CD4-positive, alpha-beta T cell treated with Interleukin-4 for 4 hours (primary cell): ENCODE results near the gene CACNA1C.

Source experiments
- DNase-seq: peaks from one replicate; pipeline ENCODE4 v3.0.0-alpha.2; 2020

Gene CACNA1C

GRCh38 chr12:2332236-2332635 is 279.4 kb downstream of the CACNA1C start:
- no peak for DNase-seq

DNA sequence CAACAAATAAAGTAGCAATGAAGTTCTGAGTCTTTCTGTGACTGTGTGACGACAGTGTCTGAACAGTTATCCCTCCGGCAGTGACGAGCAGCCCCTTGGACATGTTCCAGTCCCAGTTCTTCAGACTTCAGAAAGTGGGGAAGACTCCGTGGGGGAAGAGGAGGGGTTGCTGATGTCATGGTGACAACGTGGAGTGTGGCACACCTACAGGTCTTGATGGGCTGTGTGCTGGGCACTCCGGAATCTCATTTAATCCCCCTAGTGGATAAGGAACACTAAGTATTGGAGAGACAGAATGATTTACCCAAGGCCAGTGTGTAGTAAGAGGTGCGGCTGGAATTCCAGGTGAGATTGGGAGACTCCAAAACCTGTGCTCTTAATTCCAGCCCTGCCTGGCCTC is 280.2 kb downstream of the CACNA1C start:
- no peak for DNase-seq

GRCh38 chr12:2333491-2334195 is 280.9 kb downstream of the CACNA1C start:
- DNase-seq, result no peak

DNA sequence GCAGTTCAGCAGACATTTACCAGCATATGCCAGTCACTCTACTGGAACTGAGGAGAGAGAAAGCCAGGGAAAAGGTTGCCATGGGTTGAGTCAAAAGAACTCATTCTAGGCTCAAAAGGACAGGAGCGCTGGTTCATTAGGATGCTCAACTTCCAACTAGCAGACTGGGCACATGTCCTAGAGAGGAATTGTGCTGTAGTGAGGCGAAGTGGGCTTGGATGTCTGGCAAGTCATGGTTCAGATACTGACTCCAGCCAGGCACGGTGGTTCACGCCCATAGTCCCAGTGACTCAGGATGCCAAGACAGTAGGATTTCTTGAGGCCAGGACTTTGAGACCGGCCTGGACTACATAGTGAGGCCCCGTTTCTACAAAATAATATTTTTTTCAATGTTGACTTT is 281.5 kb downstream of the CACNA1C start:
- DNase-seq, result no peak

DNA sequence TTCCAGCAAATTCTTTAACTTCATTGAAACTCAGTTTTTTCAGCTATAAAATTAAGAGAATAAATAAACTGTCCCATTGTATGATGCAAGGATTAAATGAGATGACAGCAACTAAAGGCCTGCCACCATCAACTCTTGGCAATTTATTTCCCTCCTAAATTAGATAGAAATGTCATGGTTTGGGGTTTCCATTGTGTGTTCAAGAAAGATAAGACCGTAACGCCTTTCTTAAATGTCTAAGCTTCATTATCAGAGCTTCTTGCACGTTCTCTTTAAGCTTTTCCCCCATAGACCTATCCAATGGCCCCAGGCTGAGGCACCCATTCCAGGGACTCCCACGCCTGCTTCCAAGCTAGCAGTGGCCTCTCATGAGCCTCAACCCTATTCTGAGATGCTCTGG is 281.9 kb downstream of the CACNA1C start:
- no peak for DNase-seq

GRCh38 chr12:2335109-2335508 is 282.3 kb downstream of the CACNA1C start:
- DNase-seq, result no peak

DNA sequence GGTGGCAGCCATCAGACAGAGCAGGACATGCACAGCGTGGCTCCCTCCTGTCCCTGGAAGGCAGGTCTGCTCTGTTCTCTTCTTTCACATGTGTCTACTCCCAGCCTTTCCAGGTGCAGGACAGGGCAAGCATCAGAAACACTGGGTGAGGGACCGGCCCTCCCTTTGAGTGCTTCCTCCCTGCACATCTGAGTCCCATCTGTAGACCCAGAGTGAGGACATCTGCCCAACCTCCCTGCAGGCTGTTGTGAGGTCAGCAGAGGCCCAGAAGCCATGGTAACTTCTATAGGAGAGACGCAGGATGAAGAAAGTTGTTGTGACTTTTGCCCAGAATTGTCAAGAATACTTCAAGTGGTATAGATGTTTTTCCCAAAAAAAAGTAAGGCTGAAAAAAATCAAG is 282.7 kb downstream of the CACNA1C start:
- DNase-seq, result no peak

- DNase-seq, result no peak
Observed at GRCh38 chr12:2335916-2336315, 283.1 kb downstream of the CACNA1C start.

- DNase-seq, result no peak
Observed at GRCh38 chr12:2336409-2336829, 283.6 kb downstream of the CACNA1C start.

GRCh38 chr12:2337031-2338010 is 284.5 kb downstream of the CACNA1C start:
- no peak for DNase-seq

GRCh38 chr12:2338381-2338780 is 285.6 kb downstream of the CACNA1C start:
- DNase-seq, result no peak

- DNase-seq, result no peak
Observed at GRCh38 chr12:2338991-2339431, 286.2 kb downstream of the CACNA1C start.

GRCh38 chr12:2341051-2341751 is 288.4 kb downstream of the CACNA1C start:
- no peak for DNase-seq

GRCh38 chr12:2341871-2342270 is 289.1 kb downstream of the CACNA1C start:
- DNase-seq, result no peak

GRCh38 chr12:2343681-2344080 is 290.9 kb downstream of the CACNA1C start:
- DNase-seq, result no peak

DNA sequence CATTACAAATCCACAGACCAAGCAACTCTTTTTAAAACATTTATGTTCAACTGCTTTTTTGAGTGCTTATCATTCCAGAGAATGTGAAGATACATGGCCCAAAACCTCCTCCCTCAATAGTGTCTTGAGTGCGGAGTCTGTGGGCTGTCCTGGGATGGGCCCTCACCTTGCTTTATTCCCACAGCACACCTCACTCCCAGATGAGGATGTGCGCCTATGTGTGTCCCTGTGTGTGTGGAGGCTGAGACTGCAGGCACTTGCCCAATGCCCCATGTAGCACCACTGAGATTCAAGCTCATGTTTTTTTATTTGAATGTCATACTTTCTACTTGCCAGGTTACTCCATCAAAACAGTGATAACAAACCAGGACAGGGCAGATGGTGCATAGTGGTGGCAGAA is 291.7 kb downstream of the CACNA1C start:
- DNase-seq, result no peak

GRCh38 chr12:2344885-2345284 is 292.1 kb downstream of the CACNA1C start:
- no peak for DNase-seq

GRCh38 chr12:2345902-2346301 is 293.1 kb downstream of the CACNA1C start:
- DNase-seq, result no peak

- no peak for DNase-seq
Observed at GRCh38 chr12:2346416-2346815, 293.6 kb downstream of the CACNA1C start.

DNA sequence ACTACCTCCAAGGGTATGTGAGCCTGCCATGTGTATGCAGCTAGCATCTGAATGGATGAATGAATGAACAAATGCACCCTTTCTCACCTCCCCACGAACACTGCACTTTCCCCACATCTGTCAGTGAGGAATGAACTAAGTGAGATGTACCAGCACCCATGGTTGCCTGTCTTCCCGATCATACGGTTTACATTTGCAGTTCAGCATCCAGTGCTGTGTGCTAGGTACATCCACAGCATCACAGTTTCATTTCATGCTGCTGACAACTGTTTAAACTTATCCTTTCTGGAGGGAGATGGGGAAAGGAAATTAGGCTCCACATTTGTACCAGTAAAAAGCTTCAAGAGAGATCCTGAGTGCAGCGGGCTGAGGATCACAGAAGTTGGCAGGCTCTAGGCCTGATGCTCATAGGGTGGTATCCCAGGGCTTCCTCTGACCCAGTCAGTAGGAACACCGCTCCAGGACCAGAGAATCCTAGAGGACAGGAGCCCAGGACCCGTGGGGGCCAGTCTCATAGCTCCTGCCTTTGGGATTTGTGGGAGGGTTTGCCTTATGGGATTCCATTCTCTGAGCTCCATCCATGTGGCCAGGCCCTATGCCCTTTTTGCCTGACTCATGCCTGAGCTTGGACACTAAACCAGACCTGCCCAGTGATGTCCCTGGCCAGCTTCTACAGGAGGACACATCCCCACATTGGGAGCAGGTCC is 294.5 kb downstream of the CACNA1C start:
- no peak for DNase-seq

DNA sequence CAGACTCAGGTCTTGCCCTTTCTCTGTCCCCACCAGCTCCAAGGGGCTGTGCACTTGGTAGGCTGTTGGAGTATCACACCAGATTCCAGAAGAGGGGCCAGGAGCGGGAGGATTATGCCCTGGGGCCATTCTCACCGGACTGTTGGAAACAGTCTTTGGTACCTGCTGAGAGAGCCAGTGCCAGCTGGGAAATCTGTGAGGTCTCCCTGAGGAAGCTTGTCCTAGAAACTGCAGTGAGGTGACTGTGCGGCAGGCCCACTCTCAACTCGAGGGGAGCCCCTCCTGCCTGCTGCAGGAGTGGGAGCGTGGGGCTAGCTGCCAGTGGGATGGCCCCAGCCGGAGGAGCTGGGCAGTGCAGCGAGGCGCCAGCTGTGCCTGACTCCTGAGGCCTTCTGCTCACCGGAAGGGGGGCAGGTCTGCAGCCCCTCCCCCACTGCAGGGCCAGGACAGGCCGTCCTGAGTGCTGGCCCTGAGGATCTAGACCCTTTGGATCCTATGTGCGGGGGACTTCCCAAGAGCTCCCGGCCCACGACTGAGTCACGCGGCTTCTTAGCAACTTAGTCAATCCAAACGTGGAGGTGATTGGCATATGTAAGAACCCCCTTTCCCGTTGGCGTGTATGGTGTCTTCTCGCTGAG is 295.2 kb downstream of the CACNA1C start:
- DNase-seq, result no peak

- DNase-seq, result no peak
Observed at GRCh38 chr12:2348482-2348852, 295.7 kb downstream of the CACNA1C start.
